HG02973 (cell line): Measurements from ENCODE around the gene SULT2A1.
"Not testable (repeated sequence)": the region's sequence is repeated elsewhere in the genome, so short reads cannot be mapped to it uniquely, and the experiment has no call there.

Experiments used
- ATAC-seq: cut with Tn5 transposase; IDR thresholded peaks from one replicate; pipeline ENCODE4 v1.9.1; 2021; ENCODE audit warnings: moderate library complexity; ENCODE audit not compliant: unreplicated experiment

SULT2A1 gene, protein sequence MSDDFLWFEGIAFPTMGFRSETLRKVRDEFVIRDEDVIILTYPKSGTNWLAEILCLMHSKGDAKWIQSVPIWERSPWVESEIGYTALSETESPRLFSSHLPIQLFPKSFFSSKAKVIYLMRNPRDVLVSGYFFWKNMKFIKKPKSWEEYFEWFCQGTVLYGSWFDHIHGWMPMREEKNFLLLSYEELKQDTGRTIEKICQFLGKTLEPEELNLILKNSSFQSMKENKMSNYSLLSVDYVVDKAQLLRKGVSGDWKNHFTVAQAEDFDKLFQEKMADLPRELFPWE

DNA sequence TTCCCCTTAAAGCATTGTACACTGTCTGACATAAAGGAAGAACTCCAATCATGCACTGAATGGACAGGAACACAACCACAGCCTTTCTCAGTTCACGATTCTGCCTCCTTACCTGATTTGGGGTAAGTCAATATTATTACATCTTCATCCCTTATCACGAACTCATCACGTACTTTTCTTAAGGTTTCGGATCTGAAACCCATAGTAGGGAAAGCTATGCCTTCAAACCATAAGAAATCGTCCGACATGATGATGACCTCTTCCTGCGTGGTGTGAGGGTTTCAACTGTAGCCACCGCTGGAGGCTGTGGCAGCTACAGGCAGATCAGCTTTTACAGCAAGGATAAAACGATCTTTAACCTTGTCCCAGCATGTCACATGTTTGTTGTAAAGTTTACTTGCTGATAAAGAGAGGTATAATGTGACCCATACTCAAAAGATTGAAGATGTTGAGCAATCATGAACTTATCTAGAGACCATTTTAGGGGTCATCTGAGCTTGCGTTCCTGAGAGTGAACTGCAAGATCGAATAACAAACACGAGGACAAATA, at the start of gene SULT2A1:
Gene SULT2A1 (minus strand): TSS at position 306 of the 550 bp plus-strand sequence. CDS start 58 bp downstream, at position 248.
- ATAC-seq = no peak

DNA sequence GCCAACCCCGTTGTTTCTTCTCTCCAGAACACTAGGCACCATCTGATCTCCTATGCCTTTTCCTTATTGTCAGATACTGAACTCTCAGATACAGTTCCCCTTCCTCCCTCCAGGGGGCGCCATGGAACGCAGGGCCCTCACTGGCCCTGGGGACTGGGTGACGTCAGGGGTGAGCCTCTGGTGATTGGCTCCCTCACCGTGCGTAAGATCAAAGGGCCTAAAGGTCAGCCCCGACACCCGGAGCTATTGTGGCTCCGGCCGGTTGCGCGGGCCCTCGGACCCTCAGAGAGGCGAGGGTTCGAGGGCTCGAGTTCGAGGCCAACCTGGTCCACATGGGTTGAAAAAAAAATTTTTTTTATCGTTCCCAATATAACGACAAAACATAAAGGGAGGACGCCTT, 42.5 kb upstream of the SULT2A1 start:
- ATAC-seq = not testable (repeated sequence)

DNA sequence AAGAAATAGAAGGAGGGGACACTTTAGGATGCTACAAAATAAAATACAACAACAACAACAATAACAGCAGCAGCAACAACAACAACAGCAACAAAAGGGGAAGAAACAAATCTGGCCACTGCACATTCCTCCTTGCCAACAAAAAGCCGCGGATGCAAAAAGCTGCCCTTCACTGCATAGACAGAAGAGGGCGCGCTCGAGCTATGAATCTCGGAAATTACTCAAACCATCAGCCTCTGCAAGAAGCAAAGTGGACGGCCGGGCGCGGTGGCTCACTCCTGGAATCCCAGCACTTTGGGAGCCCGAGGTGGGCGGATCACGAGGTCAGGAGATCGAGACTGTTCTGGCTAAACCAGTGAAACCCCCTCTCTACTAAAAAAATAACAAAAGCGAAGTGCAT, 34.0 kb upstream of the SULT2A1 start:
- not testable (repeated sequence) for ATAC-seq

DNA sequence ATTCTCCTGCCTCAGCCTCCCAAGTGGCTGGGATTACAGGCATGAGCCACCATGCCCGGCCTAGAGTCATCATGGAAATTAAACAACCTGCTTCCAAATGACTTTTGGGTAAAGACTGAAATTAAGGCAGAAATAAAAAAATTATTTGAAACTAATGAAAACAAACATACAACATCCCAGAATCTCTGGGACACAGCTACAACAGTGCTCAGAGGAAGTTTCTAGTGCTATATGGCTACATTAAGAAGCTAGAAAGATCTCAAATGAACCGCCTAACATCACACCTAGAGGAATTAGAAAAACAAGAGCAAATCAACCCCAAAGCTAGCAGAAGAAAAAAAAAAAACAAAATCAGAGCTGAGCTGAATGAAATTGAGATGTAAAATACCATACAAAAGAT, 24.1 kb upstream of the SULT2A1 start:
- ATAC-seq = not testable (repeated sequence)

DNA sequence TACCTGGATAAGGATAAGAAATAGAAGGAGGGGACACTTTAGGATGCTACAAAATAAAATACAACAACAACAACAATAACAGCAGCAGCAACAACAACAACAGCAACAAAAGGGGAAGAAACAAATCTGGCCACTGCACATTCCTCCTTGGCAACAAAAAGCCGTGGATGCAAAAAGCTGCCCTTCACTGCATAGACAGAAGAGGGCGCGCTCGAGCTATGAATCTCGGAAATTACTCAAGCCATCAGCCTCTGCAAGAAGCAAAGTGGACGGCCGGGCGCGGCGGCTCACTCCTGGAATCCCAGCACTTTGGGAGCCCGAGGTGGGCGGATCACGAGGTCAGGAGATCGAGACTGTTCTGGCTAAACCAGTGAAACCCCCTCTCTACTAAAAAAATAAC, 23.2 kb upstream of the SULT2A1 start:
- ATAC-seq = not testable (repeated sequence)

DNA sequence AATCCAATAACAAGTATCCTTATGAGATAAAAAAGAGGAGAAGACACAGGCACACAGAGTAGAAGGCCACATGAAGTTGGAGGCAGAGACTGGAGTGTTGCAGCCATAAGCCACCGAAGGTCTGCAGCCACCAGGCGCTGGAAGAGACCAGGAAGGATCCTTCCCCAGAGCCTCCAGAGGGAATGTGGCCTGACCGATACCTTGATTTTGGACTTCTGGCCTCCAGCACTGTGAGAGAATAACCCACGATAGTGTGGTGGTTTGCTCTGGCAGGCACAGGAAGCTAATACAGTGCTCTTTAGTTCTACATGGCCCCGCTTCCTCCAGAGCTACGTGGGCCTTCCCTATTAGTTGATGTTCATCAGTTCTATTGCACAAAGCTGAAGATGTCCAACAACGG, 15.3 kb upstream of the SULT2A1 start:
- ATAC-seq = no peak

DNA sequence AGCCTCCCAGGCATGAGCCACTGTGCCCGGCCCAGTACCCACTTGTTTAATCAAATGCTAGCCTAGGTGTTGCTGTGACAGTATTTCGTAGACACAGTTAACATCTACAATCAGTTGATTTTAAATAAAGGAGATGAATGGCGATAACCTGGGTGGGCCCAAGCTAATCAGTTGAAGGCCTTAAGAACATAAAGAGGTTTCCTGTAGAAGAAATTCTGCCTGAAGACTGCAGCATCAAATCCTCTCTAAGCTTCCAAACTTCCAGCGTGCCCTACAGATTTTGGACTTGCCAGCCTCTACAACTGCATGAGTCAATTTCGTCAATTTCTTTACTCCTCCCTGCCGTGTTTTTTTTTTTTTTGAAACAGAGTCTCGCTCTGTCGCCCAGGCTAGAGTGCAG, 13.2 kb upstream of the SULT2A1 start:
- ATAC-seq = no peak

DNA sequence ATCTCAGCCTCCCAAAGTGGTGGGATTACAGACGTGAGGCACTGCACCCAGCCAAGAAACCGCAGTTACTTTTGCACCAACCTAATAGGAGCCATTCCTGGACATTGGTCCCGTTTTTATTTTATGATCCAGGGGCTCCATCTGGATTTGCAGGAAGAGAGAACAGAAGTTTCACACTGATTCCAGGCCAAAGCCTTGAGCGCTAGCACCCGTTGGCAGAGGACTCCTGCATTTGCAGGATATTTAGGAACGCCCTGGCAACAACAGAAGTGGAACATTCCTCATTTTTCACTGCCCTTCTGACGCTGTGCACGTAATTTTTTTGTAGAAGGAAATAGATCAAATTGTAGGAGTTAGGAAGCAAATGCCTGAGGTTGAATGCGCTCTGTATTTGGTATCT, 11.7 kb upstream of the SULT2A1 start:
- ATAC-seq = no peak

DNA sequence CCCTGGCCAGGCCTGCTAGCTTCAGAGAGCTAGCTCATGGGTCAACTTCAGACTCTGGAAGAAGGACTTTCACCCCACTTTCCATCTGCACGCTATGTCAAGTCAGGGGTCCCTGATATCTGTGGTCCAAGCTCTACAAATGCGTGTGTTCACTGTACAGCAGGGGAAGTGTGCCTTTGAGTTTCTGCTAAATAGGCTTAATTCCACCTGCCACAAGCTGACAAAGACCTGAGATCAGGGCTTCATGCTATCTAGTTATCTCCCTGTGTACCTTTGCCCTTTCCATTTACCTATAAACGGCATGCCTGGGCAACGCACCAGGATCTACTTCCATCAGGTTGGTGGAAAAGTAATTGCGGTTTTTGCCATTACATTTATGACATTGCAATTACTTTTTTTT, 10.7 kb upstream of the SULT2A1 start:
- ATAC-seq = no peak

DNA sequence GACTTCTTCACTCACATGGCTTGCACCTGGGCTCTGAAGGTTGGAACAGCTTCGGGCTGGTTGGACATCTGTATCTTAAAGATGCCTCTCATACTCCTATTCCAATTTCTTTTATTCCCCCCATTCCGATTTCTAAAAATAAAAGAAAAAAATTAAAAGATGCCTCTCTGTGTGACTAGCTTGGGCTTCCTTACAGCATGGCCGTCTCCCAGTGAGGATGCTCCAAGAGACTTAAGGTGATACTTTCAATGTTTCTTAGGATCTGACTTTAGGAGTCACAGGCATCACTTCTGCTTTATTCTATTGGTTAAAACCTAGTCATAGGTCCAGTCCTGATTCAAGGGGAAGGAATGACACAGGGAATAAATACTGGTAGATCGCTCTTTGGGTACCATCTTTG, 9.9 kb upstream of the SULT2A1 start:
- no peak for ATAC-seq

DNA sequence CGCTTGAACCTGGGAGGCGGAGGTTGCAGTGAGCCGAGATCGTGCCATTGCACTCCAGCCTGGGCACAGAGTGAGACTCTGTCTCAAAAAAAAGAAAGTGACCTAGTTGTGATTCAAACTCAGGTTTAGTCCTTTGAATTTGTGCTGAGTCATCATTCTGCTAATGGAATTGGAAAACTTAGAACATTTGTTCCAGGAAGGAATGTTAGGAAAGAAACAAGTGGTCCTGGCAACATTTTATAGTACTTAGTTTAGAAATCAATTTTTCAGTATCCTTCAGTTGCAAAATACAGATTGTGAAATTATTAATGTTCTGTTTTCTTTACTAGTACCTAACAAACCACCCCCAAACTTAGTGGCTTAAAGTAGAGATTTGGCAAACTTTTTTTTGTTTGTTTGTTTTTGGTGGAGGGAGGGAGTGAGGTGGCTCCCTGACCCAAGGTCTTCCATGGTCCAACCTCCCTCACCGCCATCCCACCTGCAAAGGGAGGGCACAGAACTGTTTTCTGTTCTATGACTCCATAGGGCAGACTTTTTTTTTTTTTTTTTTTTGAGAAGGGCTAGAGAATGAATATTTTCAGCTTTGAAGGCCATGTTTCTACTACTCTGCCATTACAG, 9.2 kb upstream of the SULT2A1 start:
- no peak for ATAC-seq

DNA sequence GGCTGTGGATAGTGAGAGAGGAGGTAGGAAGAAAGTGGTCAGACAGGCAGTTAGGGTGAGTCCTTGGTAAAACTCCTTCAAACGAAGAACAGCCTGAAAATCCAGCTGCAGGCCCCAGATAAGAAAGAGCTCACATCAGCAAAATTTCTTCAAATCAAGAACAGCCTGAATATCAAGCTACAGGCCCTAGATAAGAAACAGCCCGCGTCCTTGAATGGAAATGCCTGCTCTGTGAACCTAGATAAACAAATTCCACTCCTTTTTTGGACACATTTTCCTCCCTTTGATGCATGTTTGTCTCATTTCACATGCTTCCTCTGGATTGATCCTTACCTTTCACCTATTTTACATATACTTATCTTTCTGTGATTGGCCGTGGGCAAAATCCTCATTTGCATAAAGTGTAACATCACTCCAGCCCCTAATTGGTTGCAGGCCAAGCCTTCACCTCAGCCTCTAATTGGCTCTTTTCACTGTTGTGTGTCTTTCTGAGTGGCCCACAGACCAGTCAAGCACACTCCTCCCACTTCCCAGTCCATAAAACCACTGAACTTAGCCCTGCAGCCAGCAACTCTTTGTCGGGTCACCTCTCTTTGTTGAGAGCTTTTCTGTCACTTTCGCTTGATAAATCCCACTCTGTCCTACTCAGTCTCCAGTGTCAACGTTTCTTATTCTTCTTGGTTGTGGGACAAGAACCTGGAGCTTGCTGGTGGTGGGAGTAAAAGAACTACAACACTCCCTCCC, 6.0 kb upstream of the SULT2A1 start:
- ATAC-seq = no peak

DNA sequence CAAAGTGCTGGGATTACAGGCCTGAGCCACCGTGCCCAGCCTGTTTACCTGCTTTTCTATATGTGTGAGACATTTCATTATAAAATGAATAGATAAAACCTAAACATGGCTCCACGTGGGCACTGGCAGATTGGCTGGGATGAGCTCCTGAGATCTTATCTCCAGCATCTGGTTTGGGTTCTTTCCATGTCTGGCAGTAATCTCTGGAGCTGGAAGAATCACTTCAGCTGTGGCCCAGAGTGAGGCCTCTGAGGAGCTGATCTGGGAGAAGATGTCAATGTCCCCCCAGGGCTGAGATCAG, 5.5 kb upstream of the SULT2A1 start:
- no peak for ATAC-seq

DNA sequence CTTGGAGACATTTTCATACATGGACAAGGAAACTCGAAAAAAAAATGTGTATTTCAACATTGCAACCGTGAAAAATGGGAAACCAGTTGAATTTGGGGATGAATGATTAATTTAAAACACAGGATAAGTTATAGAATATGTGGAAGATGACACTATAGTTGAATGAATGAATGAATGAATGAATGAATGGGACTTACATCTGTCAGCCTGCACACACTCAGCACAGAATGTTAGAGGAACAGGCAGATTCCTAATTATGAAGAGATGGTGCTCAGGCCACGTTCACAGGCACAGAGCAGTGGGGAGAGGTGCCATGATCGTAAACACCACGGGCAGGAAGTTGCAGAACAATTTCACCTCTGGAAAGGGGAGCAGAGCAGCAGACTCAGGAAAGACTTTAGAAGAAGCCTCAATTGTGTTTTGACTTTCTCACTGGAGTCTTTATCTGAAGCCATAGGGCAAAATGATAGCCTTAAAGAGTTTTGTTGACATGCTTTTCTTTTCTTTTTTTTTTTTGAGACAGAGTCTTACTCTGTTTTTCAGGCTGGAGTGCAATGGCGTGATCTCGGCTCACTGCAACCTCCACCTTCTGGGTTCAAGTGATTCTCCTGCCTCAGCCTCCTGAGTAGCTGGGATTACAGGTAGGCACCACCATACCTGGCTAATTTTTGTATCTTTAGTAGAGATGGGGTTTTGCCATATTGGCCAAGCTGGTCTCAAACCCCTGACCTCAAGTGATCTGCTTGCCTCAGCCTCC, 4.9 kb upstream of the SULT2A1 start:
- no peak for ATAC-seq

DNA sequence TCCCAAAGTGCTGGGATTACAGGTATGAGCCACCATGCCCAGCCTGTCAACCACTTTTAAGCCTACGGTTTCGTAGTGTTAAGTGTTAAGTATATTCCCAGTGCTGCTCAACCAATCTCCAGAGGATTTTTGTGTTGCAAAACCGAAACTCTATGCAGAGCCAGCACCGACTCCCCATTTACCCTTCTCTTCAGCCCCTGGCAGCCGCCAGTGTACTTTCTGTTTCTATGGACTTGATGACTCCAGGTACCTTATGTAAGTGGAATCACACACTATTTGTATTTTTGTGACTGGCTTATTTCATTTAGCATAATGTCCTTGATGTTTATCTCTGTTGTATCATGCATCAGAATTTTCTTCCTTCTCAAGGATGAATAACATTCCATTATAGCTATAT, 1.1 kb downstream of the SULT2A1 start:
- no peak for ATAC-seq

DNA sequence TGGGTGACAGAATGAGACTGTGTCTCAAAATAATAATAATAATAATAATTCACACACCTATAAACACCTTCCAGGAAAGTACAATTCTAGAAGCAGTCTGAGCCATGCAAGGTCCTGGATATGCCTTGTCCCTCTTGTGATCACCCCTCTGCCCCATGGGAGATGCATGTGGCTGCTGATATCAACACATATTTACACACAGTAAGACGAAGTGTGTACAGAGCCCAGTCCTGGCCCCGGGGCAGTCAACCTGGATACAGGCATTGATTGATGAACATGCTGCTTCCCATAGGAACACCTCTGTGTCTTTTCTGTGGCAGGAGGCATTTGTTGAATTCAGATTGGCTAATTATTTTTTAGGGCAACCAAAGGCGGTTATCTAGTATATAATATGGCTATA, 3.2 kb downstream of the SULT2A1 start:
- no peak for ATAC-seq

DNA sequence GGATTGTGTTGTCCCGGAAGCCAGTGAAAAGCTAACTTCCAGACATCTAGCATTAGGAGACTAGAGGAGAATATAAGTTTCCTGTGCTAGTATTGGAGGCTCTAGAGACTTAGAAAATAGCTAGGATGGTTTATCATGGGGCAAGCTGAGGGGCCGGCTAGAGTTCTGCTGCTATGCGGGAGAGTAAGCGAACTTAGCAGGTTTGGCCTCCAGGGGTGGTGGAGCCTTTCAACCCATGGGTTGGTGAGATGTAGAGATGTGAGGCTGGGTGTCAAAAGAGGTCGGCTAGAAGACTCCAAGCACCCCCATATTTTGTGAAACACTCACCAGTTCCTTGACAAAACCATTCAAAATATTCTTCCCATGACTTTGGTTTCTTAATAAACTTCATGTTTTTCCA, 4.4 kb downstream of the SULT2A1 start:
- no peak for ATAC-seq

DNA sequence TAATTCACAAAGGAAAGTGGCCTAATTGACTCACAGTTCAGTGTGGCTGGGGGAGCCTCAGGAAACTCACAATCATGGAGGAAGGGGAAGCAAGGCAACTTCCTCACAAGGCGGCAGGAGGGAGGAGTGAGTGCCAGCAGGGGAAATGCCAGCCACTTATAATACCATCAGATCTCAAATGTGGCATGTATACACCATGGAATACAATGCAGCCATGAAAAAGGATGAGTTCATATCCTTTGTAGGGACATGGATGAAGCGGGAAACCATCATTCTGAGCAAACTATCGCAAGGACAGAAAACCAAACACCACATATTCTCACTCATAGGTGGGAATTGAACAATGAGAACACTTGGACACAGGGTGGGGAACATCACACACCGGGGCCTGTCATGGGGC, 6.7 kb downstream of the SULT2A1 start:
- not testable (repeated sequence) for ATAC-seq

DNA sequence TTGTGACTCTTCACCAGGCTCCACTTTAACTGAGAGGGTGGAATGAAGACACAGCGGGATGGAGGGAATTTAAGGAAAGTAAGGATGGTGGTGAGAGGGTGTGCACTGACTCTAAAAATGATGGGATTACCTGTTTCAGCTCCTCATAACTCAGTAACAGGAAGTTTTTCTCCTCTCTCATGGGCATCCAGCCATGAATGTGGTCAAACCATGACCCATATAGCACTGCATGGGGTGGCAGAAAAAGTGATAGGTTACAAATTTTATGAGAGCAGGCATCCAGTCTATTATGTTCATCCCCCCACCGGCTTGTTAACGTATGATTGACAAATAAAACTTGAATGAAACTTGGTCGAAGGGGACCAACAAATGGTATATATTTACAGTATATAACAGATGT, 7.2 kb downstream of the SULT2A1 start:
- ATAC-seq = no peak

DNA sequence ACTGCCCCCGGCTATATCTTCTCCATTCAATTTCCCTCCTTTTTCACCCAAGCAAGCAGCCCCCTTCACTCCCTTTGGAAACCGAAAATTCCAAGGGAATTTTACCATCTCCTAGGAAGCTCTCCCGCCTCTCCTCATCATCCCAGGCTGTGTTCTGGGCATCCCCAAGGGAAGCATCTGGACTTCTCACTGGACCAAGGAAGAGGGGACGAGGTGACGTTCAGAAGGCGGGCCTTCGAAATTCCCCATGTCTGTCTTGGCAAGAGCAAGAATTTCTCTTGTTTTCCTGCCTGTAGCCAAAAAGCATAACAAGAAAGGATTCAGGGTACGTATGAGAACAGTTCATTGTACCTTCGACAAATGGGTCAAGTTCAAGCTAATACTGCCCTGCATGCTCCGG, 20.9 kb downstream of the SULT2A1 start:
- ATAC-seq = no peak

DNA sequence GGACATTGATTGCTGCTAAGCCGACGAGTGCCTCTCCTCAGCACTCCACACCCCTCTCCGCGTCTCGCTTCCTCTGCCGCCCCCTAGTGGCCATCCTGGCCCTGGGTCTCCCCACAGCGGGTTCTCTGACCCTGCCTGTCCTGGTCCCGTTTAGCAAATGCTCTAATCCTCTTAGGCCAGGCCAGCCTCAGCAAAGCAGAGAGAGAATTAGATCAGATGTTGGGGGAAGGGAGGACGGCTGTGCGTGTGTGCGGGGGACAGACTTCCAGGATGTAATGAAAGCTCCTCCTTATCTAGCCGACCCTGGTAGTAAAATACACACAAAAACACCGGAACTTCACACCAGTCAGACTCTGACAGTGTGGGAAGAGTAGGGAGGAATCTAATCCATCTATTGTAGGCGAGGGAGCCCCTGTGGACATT, 22.6 kb downstream of the SULT2A1 start:
- ATAC-seq = no peak
